GM12878 (cell line): ENCODE data around the gene MARK4. TPM values are rescaled to one million over a fixed set of nuclear protein-coding genes. Genes with fewer than 3 reads are reported as not detected.

Experiments
- ATAC-seq: fragments of 200-7000 bp; cut with Tn5 transposase; 3 replicates; pipeline ENCODE4 v1.9.1; 2020; ENCODE audit warnings: mild to moderate bottlenecking, moderate library complexity
- BruUV-seq: library from RNA; stranded (reverse); fragments of 400-500 nt; replicated peaks from 2 replicates; lab custom pipeline; 2021; lab: Mats Ljungman, UMichigan
- CTCF ChIA-PET: fragments of 300-600 bp; sonication (Branson Sonifier 250); formaldehyde crosslinking; extraction: SDS; loops from one replicate; lab custom pipeline; 2021; ENCODE audit warnings: inconsistent platforms; lab: Yijun Ruan, JAX
- POLR2A ChIA-PET: fragments of 350-600 bp; formaldehyde crosslinking; extraction: SDS; loops from one replicate; lab custom pipeline; 2021; ENCODE audit warnings: inconsistent platforms; lab: Charles Lee
- RAD21 ChIA-PET: fragments of 300-600 bp; sonication (Branson Sonifier 250); formaldehyde crosslinking; loops from one replicate; lab custom pipeline; 2023; ENCODE audit warnings: antibody characterized with exemption; ENCODE audit not compliant: unreplicated experiment; lab: Charles Lee
- SMC1A ChIA-PET: fragments of 300-600 bp; sonication (Branson Sonifier 250); formaldehyde crosslinking; loops from one replicate; lab custom pipeline; 2023; ENCODE audit not compliant: unreplicated experiment, uncharacterized antibody; lab: Charles Lee
- DNase-seq: peaks from one replicate; pipeline ENCODE4 v3.0.0-alpha.2; 2011; ENCODE audit warnings: low read depth, low spot score
- FAIRE-seq: peaks from 3 replicates; lab custom pipeline; 2011; peaks lifted over from hg19 to GRCh38; lab: Jason Lieb, UNC
- H2AFZ ChIP-seq: 2 replicates; pipeline ENCODE4 v1.6.0; 2011; ENCODE audit warnings: low read depth, low read length, control low read depth; ENCODE audit not compliant: control insufficient read depth
- H3K27ac ChIP-seq: 2 replicates; pipeline ENCODE4 v1.5.1; 2011; ENCODE audit warnings: control low read depth; ENCODE audit not compliant: control insufficient read depth, insufficient read depth
- H3K27me3 ChIP-seq, 2 experiments: replicated peaks in 1 of 2; 2 replicates each; pipeline versions ENCODE4 v1.6.0 to v1.6.1; 2011; ENCODE audit warnings: low read length in 1 of 2; ENCODE audit not compliant: control insufficient read depth in 2 of 2, insufficient read depth in 2 of 2
- H3K36me3 ChIP-seq, 2 experiments: 2 replicates each; pipeline ENCODE4 v1.5.1; 2011; ENCODE audit warnings: low read length in 1 of 2; ENCODE audit not compliant: control insufficient read depth in 2 of 2, insufficient read depth in 2 of 2
- H3K4me1 ChIP-seq: 2 replicates; pipeline ENCODE4 v1.6.1; 2011; ENCODE audit warnings: mild to moderate bottlenecking, low read length, moderate library complexity, mixed read lengths; ENCODE audit not compliant: control insufficient read depth, insufficient read depth
- H3K4me2 ChIP-seq: 2 replicates; pipeline ENCODE4 v1.6.0; 2011; ENCODE audit warnings: control low read depth; ENCODE audit not compliant: control insufficient read depth, insufficient read depth
- H3K4me3 ChIP-seq: fragments of 200-600 bp; sonication (generic); 2 replicates; pipeline ENCODE4 v1.5.1; 2016
- H3K79me2 ChIP-seq: 2 replicates; pipeline ENCODE4 v1.6.0; 2011; ENCODE audit warnings: low read length; ENCODE audit not compliant: control insufficient read depth, insufficient read depth
- H3K9ac ChIP-seq: 2 replicates; pipeline ENCODE4 v1.8.0; 2011; ENCODE audit warnings: low read length, control low read depth, mixed read lengths; ENCODE audit not compliant: control insufficient read depth, insufficient read depth
- H3K9me3 ChIP-seq: replicated peaks from 3 replicates; pipeline ENCODE4 v1.5.1; 2011; ENCODE audit warnings: mild to moderate bottlenecking, low read length; ENCODE audit not compliant: control insufficient read depth, insufficient read depth
- H4K20me1 ChIP-seq: 2 replicates; pipeline ENCODE4 v1.6.0; 2011; ENCODE audit not compliant: control insufficient read depth, insufficient read depth
- FOS ChIP-seq: IDR thresholded peaks from 3 replicates; pipeline ENCODE4 v1.6.1; 2011; ENCODE audit warnings: borderline replicate concordance; ENCODE audit not compliant: insufficient read length; ENCODE audit errors: extremely low read depth
- NFIC ChIP-seq: IDR thresholded peaks from 2 replicates; pipeline ENCODE4 v1.6.1; 2012; ENCODE audit warnings: low read depth, mild to moderate bottlenecking, inconsistent platforms, low read length, moderate library complexity
- PAX8 ChIP-seq: fragments of 450-650 bp; IDR thresholded peaks from 2 replicates; pipeline ENCODE4 v1.6.1; 2017; ENCODE audit warnings: mild to moderate bottlenecking, moderate library complexity
- SP1 ChIP-seq: IDR thresholded peaks from one replicate; pipeline ENCODE4 v1.6.1; 2011; ENCODE audit warnings: low read depth, low read length
- SPI1 ChIP-seq: IDR thresholded peaks from 2 replicates; pipeline ENCODE4 v1.6.1; 2011; ENCODE audit warnings: low read depth, mild to moderate bottlenecking, low read length, moderate library complexity, borderline replicate concordance; ENCODE audit not compliant: insufficient read depth
- STAT1 ChIP-seq: fragments of 450-650 bp; conservative IDR thresholded peaks from 2 replicates; pipeline ENCODE4 v1.6.1; 2014; ENCODE audit warnings: antibody characterized with exemption, mild to moderate bottlenecking
- STAT3 ChIP-seq: IDR thresholded peaks from 2 replicates; pipeline ENCODE4 v1.6.1; 2011; ENCODE audit warnings: low read depth, low read length, improper control_type of control experiment
- WGBS: methylation state at CpG from one replicate; pipeline ENCODE4 v1.1.6; 2016; ENCODE audit warnings: low lambda C conversion rate; ENCODE audit not compliant: insufficient replicate concordance, insufficient coverage; ENCODE audit errors: missing lambda C conversion rate; 5-methylcytosine and 5-hydroxymethylcytosine counted together
- in situ Hi-C: fragments of 300-500 bp; cut with MboI; formaldehyde crosslinking; loops from 9 replicates; pipeline ENCODE4 v1.14.3; 2018; ENCODE audit warnings: mixed read lengths
- intact Hi-C: fragments of 100-400 bp; cut with micrococcal nuclease; formaldehyde crosslinking; loops from one replicate; pipeline ENCODE4 v1.14.2; 2022; ENCODE audit not compliant: unreplicated experiment
- polyA plus RNA-seq, 11 experiments: library from polyadenylated mRNA; depleted of rRNA in 4 of 11; unstranded in 6 of 11; stranded (reverse) in 5 of 11; fragments of >200 nt; fragmentation: Nextera tagmentation in 4 of 11; fragmentation: Illumina TruSeq in 1 of 11; extraction: Ambion mirVana in 4 of 11; extraction: Trizol in 1 of 11; gene quantifications; 1 replicate in 1 of 11; 2 replicates in 10 of 11; pipeline versions ENCODE4 v1.2.1 to v1.2.3, GENCODE V29; 2011 to 2016; ENCODE audit warnings: inconsistent platforms in 2 of 11, missing spikeins in 2 of 11, low read depth in 1 of 11
- total RNA-seq, 4 experiments: library from RNA; depleted of rRNA in 3 of 4; stranded (reverse); fragments of >200 nt in 3 of 4; fragmentation: Illumina TruSeq in 1 of 4; extraction: Trizol in 1 of 4; gene quantifications; 2 replicates each; pipeline versions ENCODE4 v1.2.1 to v1.2.3, GENCODE V29; 2013 to 2021
- TF ChIP-seq, protein P1 (sequence below): fragments of 450-650 bp; formaldehyde crosslinking; IDR thresholded peaks from 2 replicates; pipeline ENCODE4 v1.4.0; 2020; ENCODE audit warnings: mild to moderate bottlenecking, moderate library complexity
- TF ChIP-seq, protein P2 (sequence below): fragments of 450-650 bp; IDR thresholded peaks from 2 replicates; pipeline ENCODE4 v1.6.1; 2017; ENCODE audit warnings: mild to moderate bottlenecking, moderate library complexity

Gene MARK4
- total and polyA plus RNA-seq, 10 of the 15 experiments (the other 5 are each of a cell fraction or from before 2014, with no cell fraction given): 0.66 to 24.3 (median 5.1) TPM

DNA sequence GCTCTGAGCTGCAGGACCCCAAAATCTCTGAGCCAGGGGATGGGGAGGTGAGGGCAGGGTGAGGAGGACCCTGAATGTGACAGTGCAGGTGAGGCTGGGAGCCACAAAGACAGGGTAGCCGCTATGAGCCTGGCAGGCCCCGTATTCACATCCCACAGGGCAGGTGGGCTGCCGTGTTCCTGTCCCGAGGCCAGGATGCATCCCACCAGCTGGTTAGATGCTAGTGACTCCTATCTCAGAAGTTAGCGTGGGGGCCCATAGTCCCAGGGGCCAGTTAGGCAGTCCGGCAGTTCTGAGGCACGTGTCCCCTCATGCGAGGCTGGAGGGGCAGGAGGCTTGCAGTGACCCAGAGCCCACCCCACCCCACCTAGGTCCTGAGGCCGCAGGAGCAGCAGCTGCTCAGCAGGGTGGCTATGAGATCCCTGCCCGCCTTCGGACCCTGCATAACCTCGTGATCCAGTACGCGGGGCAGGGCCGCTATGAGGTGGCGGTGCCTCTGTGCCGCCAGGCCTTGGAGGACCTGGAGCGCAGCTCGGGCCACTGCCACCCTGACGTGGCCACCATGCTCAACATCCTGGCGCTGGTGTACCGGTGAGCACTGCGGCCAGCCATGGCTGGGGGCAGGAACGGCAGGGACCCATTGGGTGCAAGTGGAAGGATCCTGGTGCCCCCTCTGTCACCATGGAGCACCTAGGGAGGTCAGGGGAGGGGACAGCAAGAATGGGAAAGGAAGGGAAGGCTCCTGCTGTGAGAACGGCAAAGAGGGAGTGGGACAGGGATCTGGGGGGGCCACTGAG lies 96.7 kb downstream of the MARK4 start (continued):
- TF ChIP-seq, protein P1, sequence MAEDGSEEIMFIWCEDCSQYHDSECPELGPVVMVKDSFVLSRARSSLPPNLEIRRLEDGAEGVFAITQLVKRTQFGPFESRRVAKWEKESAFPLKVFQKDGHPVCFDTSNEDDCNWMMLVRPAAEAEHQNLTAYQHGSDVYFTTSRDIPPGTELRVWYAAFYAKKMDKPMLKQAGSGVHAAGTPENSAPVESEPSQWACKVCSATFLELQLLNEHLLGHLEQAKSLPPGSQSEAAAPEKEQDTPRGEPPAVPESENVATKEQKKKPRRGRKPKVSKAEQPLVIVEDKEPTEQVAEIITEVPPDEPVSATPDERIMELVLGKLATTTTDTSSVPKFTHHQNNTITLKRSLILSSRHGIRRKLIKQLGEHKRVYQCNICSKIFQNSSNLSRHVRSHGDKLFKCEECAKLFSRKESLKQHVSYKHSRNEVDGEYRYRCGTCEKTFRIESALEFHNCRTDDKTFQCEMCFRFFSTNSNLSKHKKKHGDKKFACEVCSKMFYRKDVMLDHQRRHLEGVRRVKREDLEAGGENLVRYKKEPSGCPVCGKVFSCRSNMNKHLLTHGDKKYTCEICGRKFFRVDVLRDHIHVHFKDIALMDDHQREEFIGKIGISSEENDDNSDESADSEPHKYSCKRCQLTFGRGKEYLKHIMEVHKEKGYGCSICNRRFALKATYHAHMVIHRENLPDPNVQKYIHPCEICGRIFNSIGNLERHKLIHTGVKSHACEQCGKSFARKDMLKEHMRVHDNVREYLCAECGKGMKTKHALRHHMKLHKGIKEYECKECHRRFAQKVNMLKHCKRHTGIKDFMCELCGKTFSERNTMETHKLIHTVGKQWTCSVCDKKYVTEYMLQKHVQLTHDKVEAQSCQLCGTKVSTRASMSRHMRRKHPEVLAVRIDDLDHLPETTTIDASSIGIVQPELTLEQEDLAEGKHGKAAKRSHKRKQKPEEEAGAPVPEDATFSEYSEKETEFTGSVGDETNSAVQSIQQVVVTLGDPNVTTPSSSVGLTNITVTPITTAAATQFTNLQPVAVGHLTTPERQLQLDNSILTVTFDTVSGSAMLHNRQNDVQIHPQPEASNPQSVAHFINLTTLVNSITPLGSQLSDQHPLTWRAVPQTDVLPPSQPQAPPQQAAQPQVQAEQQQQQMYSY: no peak
- TF ChIP-seq FOS (no peak), SPI1 (no peak)

DNA sequence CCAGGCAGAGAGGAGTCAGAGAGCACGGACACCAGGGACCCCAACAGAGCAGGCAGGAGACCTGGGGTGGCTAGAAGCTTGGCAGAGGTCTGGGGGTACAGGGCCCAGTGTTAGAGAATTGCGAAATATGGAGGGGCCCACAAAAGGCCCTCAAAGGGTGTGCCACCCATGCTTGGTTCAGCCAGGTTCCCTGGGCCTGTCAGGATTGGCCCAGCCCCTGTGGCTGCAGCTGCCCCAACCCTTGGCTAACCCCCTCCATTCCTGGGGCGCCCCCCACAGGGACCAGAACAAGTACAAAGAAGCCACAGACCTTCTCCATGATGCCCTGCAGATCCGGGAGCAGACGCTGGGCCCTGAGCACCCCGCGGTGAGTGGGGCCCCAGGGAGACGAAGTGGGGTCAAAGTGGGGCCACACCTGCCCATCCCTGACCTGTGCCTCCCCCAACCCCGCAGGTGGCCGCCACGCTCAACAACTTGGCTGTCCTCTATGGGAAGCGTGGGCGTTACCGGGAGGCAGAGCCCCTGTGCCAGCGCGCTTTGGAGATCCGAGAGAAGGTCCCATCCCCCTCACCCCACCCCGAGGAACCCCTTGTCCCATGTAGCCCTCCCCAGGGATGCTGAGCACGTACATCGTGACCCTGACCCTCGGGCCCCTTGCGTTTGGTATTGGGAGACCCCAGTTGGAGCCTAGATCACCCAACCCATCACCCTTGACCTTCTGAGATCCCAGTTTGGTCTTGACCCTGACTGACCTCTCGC lies 97.5 kb downstream of the MARK4 start:
- peaks cover 0 to 4% of the 10 kb centered on the region in 2 experiments; a peak in 3 of 4 replicates for H3K36me3 ChIP-seq
- ATAC-seq: no peak
- TF ChIP-seq STAT1 (no peak), NFIC (no peak), STAT3 (no peak), SP1 (no peak), PAX8 (no peak)
- TF ChIP-seq, protein P2, sequence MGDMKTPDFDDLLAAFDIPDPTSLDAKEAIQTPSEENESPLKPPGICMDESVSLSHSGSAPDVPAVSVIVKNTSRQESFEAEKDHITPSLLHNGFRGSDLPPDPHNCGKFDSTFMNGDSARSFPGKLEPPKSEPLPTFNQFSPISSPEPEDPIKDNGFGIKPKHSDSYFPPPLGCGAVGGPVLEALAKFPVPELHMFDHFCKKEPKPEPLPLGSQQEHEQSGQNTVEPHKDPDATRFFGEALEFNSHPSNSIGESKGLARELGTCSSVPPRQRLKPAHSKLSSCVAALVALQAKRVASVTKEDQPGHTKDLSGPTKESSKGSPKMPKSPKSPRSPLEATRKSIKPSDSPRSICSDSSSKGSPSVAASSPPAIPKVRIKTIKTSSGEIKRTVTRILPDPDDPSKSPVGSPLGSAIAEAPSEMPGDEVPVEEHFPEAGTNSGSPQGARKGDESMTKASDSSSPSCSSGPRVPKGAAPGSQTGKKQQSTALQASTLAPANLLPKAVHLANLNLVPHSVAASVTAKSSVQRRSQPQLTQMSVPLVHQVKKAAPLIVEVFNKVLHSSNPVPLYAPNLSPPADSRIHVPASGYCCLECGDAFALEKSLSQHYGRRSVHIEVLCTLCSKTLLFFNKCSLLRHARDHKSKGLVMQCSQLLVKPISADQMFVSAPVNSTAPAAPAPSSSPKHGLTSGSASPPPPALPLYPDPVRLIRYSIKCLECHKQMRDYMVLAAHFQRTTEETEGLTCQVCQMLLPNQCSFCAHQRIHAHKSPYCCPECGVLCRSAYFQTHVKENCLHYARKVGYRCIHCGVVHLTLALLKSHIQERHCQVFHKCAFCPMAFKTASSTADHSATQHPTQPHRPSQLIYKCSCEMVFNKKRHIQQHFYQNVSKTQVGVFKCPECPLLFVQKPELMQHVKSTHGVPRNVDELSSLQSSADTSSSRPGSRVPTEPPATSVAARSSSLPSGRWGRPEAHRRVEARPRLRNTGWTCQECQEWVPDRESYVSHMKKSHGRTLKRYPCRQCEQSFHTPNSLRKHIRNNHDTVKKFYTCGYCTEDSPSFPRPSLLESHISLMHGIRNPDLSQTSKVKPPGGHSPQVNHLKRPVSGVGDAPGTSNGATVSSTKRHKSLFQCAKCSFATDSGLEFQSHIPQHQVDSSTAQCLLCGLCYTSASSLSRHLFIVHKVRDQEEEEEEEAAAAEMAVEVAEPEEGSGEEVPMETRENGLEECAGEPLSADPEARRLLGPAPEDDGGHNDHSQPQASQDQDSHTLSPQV: no peak
- TF ChIP-seq, all 136 proteins: peak for 0
- H4K20me1 ChIP-seq: no peaks in the 10 kb centered on the region
- no peaks in the 10 kb centered on the region for H3K27me3 ChIP-seq
- 64% methylated on average over 20 of the region's 23 CpGs for WGBS
- H2AFZ ChIP-seq: no peak overlapping the region
- DNase-seq (no peak), FAIRE-seq (no peak)
- ChIA-PET SMC1A (no interaction called here), RAD21 (no interaction called here), CTCF (no interaction called here), POLR2A (no interaction called here)
- intact Hi-C loops (no loop called here), in situ Hi-C loops (no loop called here)
- no peaks in the 10 kb centered on the region for H3K4me1 ChIP-seq
- H3K27ac ChIP-seq: no peak overlapping the region
- no peaks in the 10 kb centered on the region for H3K9me3 ChIP-seq
- no TSS peak for BruUV-seq
- H3K79me2 ChIP-seq: no peaks in the 10 kb centered on the region
- no peak overlapping the region for H3K4me3 ChIP-seq
- no peak overlapping the region for H3K9ac ChIP-seq
- no peak overlapping the region for H3K4me2 ChIP-seq
